ENCODE measurements around the gene CAVIN1. TPM values are rescaled to one million over a fixed set of nuclear protein-coding genes. Genes with fewer than 3 reads are reported as not detected.
"Not testable (repeated sequence)": the region's sequence is repeated elsewhere in the genome, so short reads cannot be mapped to it uniquely, and the experiment has no call there.

The CAVIN1 gene
- total RNA-seq, 4 donors from 2014 or later: 16.3 to 94.9 (median 35.9) TPM

DNA sequence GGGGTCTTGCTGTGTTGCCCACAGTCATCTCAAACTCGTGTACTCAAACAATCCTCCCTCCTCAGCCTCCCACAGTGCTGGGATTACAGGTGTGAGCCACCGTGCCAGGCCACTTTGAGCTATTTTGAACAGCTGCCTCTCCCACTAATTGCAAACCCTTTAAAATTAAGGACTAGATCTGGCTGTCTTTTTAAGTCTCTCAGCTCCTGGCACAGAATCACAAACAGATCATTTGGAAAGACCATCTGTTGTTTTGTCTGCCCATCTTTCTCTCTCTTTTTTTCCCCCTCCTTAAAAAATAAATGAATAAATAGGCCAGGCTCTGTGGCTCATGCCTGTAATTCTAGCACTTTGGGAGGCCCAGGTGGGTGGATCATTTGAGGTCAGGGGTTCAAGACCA lies 23.9 kb downstream of the CAVIN1 start:
- no peak for DNase-seq
- Histone ChIP-seq H3K36me3 (peaks cover 0 to 2% (median 0%) of the 10 kb centered on the region in 3 donors), H3K9me3 (no peaks in the 10 kb centered on the region), H3K4me3 (no peak overlapping the region), H3K4me1 (peaks cover 0 to 34% (median 0%) of the 10 kb centered on the region in 4 donors), H3K27me3 (no peaks in the 10 kb centered on the region), H3K27ac (peak overlapping the region in 1 of 4 donors; percentile 25)
- no peak for TF ChIP-seq POLR2A (IDR thresholded peaks at IDR 0.05)
- TF ChIP-seq, protein P1, sequence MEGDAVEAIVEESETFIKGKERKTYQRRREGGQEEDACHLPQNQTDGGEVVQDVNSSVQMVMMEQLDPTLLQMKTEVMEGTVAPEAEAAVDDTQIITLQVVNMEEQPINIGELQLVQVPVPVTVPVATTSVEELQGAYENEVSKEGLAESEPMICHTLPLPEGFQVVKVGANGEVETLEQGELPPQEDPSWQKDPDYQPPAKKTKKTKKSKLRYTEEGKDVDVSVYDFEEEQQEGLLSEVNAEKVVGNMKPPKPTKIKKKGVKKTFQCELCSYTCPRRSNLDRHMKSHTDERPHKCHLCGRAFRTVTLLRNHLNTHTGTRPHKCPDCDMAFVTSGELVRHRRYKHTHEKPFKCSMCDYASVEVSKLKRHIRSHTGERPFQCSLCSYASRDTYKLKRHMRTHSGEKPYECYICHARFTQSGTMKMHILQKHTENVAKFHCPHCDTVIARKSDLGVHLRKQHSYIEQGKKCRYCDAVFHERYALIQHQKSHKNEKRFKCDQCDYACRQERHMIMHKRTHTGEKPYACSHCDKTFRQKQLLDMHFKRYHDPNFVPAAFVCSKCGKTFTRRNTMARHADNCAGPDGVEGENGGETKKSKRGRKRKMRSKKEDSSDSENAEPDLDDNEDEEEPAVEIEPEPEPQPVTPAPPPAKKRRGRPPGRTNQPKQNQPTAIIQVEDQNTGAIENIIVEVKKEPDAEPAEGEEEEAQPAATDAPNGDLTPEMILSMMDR (IDR thresholded peaks at IDR 0.05): no peak

DNA sequence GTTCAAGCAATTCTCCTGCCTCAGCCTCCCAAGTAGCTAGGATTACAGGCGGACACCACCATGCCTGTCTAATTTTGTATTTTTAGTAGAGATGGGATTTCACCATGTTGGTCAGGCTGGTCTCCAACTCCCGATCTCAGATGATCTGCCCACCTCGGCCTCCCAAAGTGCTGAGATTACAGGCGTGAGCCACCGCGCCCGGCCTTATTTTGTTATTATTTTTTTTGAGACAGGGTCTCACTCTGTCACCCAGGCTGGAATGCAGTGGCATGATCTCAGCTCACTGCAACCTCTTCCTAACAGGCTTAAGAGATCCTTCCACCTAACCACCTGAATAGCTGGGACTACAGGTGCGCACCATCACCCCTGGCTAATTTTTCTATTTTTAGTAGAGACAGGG lies 27.5 kb downstream of the CAVIN1 start:
- not testable (repeated sequence) for H3K9me3 ChIP-seq, H3K36me3 ChIP-seq, H3K27ac ChIP-seq, DNase-seq, H3K4me3 ChIP-seq, H3K27me3 ChIP-seq
- peaks cover 0 to 14% (median 2%) of the 10 kb centered on the region in 4 donors for H3K4me1 ChIP-seq

DNA sequence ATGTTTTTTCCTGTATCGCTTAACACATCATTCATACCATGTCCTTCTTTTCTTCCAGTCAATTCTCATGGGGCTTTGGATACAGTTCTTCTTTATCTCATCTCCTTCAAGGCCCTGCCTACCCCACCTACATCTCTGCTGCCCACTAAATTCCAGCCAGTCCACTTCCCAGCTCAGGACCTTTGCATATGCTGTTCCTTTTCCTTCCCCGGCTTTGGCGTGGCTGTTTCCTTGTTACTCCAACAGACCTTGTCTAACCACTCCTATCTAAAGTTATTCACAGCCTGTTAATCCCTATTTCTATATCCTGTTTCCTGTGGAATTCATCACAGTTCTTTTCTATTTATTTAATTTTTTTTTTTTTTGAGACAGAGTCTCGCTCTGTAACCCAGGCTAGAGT lies 28.2 kb downstream of the CAVIN1 start:
- no peak for TF ChIP-seq POLR2A (IDR thresholded peaks at IDR 0.05)
- TF ChIP-seq, protein P1 (IDR thresholded peaks at IDR 0.05): no peak
- Histone ChIP-seq H3K4me3 (no peak overlapping the region), H3K4me1 (peaks cover 0 to 7% (median 2%) of the 10 kb centered on the region in 4 donors), H3K27me3 (no peaks in the 10 kb centered on the region), H3K27ac (no peak overlapping the region), H3K36me3 (no peaks in the 10 kb centered on the region), H3K9me3 (no peaks in the 10 kb centered on the region)
- DNase-seq: no peak

DNA sequence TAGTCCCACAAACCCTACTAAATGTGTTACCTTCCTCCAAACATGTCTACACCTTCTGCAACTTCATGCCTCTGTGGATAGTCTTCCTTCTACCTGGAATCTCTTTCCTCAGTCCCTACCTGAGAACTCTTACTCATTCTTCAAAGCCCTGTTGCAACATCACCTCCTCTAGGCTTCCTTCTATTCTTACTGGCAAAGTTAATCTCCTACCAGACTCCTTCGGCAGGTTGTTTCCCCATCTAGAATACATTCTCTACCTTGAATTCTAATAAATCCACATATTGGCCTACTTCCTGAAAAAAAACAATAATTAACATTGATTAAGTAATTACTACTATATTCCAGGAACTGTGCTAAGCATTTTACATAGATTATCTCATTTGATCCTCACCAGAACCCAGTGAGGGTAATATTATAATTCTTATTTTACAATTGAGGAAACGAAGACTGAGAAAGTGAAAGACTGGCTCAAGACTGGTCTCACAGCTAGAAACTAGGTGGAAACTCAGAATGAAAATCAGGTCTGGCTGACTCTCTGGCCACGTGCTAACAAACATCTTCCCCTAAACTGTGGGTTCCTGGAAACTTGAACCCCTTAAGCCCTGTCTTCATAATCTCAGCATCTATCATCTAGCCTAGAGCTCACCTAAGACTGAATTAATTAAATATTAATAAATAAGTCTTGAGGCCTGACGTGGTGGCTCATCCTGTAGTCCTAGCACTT lies 30.2 kb downstream of the CAVIN1 start:
- H3K4me1 ChIP-seq: peaks cover 0 to 4% (median 0%) of the 10 kb centered on the region in 4 donors
- no peak for DNase-seq
- no peaks in the 10 kb centered on the region for H3K9me3 ChIP-seq
- no peaks in the 10 kb centered on the region for H3K36me3 ChIP-seq
- H3K27ac ChIP-seq: peak overlapping the region in 1 of 4 donors; percentile 28
- no peak overlapping the region for H3K4me3 ChIP-seq
- no peaks in the 10 kb centered on the region for H3K27me3 ChIP-seq
- TF ChIP-seq, protein P1 (IDR thresholded peaks at IDR 0.05): no peak
- TF ChIP-seq POLR2A (IDR thresholded peaks at IDR 0.05): no peak

DNA sequence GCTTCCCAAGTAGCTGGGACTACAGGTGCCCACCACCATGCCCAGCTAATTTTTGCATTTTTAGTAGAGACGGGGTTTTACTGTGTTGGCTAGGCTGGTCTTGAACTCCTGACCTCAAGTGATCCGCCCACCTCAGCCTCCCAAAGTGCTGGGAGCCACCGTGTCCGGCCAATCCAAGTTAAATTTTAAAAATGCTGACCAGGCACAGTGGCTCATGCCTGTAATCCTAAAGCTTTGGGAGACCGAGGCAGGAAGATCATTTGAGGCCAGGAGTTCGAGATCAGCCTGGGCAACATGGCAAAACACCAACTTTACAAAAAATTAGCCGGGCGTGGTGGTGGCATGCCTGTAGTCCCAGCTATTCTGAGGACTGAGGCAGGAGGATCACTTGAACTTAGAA lies 31.6 kb downstream of the CAVIN1 start:
- peak in 1 of 3 donors; percentile 18 for DNase-seq
- H3K27ac ChIP-seq, H3K36me3 ChIP-seq, H3K4me1 ChIP-seq, H3K27me3 ChIP-seq, H3K4me3 ChIP-seq, H3K9me3 ChIP-seq: not testable (repeated sequence)

DNA sequence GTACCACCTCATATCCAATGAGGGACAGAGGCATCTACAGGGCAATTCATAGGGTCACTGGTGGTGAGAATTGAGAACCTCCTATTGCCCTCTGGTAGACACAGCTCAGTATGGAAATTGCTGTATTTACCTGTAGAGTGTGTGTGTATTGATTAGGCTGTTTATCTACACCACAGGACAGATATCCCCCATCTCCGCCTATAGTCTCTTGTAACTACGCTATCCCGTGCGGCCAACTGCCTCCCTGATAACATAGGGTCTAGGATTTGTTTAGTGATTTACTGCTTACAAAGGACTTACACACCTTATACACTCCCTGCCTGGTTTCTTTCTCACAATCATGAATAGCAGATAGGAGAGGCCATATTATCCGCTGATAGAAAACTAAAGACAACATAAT lies 33.2 kb downstream of the CAVIN1 start:
- H3K9me3 ChIP-seq: no peaks in the 10 kb centered on the region
- TF ChIP-seq, protein P1 (IDR thresholded peaks at IDR 0.05): no peak
- no peak for TF ChIP-seq POLR2A (IDR thresholded peaks at IDR 0.05)
- H3K27ac ChIP-seq: peak overlapping the region in 3 of 4 donors; percentile 100
- H3K27me3 ChIP-seq: no peaks in the 10 kb centered on the region
- H3K4me3 ChIP-seq: no peak overlapping the region
- peak in 1 of 3 donors; percentile 39 for DNase-seq
- no peaks in the 10 kb centered on the region for H3K36me3 ChIP-seq
- peaks cover 0 to 25% (median 6%) of the 10 kb centered on the region in 4 donors for H3K4me1 ChIP-seq

DNA sequence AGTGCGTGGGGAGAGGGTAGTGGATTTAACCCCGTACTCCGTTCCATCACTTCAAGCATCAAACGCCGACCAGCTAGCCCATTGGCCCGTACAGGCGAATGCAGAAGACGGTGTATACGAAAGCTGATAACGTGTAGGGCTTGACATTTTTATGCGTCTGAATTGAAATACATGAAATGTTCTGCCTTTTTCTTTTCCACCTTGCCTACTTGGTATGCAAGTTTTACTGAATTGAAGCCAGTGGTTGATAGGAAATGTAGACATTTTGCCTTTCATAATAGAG lies 34.0 kb downstream of the CAVIN1 start:
- Histone ChIP-seq H3K36me3 (no peaks in the 10 kb centered on the region), H3K27me3 (no peaks in the 10 kb centered on the region), H3K9me3 (no peaks in the 10 kb centered on the region), H3K4me1 (peaks cover 0 to 32% (median 6%) of the 10 kb centered on the region in 4 donors), H3K27ac (peak overlapping the region; percentile 96 to 100 (median 100)), H3K4me3 (peak overlapping the region; percentile 49 to 98 (median 78))
- no peak for DNase-seq
- TF ChIP-seq, protein P1 (IDR thresholded peaks at IDR 0.05): no peak
- TF ChIP-seq POLR2A (IDR thresholded peaks at IDR 0.05): no peak

Data from Peyer's patch (tissue), 4 donors.